ENCODE measurements around the gene VAMP1.

Gene VAMP1

GRCh38 chr12:6444704-6445688 is 25.5 kb downstream of the VAMP1 start, which contains the start of gene CD27:
Gene CD27 (plus strand): TSS chr12:6444955. CDS start chr12:6445096, 141 bp downstream.
- Histone ChIP-seq H3K4me3 (ENCODE audit: low read length) (no peak within 1 kb of the TSS), H3K9ac (ENCODE audit: low read length) (no peak within 1 kb of the TSS), H3K36me3 (ENCODE audit: control insufficient read depth, insufficient read depth, low read length, severe bottlenecking) (peaks cover 3% of the 10 kb centered on the region), H3K9me3 (ENCODE audit: control insufficient read depth, low read length) (no peaks in the 10 kb centered on the region), H3K4me1 (ENCODE audit: control insufficient read depth, insufficient read depth, low read length) (peaks cover 3% of the 10 kb centered on the region), H3K27me3 (replicated peaks; ENCODE audit: control insufficient read depth, insufficient read depth, low read length) (no peaks in the 10 kb centered on the region)
- no peak for DNase-seq (ENCODE audit: low read depth)

DNA sequence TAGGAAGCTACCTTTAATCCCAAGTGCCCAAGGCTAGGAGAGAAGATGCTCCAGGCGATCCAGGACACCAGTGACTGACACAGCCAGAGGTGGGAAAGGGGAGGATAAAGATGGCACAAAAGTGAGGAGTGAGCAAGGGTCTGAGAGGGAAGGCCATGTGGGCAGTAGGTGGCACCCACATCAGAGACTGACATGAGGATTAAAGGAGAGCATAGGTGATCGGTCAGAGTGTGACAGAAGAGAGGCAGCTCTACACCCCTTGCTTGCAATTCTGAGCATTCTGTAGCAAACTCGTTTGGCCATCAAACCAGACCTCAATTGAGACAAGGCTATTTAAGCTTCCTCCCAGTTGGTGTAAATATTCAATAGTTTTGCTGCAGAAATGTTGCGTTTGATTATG is 26.4 kb downstream of the VAMP1 start:
- H3K4me3 ChIP-seq (ENCODE audit: low read length) = no peak overlapping the region
- H3K9me3 ChIP-seq (ENCODE audit: control insufficient read depth, low read length) = no peaks in the 10 kb centered on the region
- no peak overlapping the region for H3K9ac ChIP-seq (ENCODE audit: low read length)
- H3K4me1 ChIP-seq (ENCODE audit: control insufficient read depth, insufficient read depth, low read length) = no peaks in the 10 kb centered on the region
- DNase-seq (ENCODE audit: low read depth) = no peak
- peaks cover 3% of the 10 kb centered on the region for H3K36me3 ChIP-seq (ENCODE audit: control insufficient read depth, insufficient read depth, low read length, severe bottlenecking)
- no peaks in the 10 kb centered on the region for H3K27me3 ChIP-seq (replicated peaks; ENCODE audit: control insufficient read depth, insufficient read depth, low read length)

GRCh38 chr12:6443361-6443983 is 27.0 kb downstream of the VAMP1 start:
- Histone ChIP-seq H3K9ac (ENCODE audit: low read length) (no peak overlapping the region), H3K36me3 (ENCODE audit: control insufficient read depth, insufficient read depth, low read length, severe bottlenecking) (peaks cover 3% of the 10 kb centered on the region), H3K27me3 (replicated peaks; ENCODE audit: control insufficient read depth, insufficient read depth, low read length) (no peaks in the 10 kb centered on the region), H3K9me3 (ENCODE audit: control insufficient read depth, low read length) (no peaks in the 10 kb centered on the region), H3K4me1 (ENCODE audit: control insufficient read depth, insufficient read depth, low read length) (no peaks in the 10 kb centered on the region), H3K4me3 (ENCODE audit: low read length) (no peak overlapping the region)
- DNase-seq (ENCODE audit: low read depth) = no peak

DNA sequence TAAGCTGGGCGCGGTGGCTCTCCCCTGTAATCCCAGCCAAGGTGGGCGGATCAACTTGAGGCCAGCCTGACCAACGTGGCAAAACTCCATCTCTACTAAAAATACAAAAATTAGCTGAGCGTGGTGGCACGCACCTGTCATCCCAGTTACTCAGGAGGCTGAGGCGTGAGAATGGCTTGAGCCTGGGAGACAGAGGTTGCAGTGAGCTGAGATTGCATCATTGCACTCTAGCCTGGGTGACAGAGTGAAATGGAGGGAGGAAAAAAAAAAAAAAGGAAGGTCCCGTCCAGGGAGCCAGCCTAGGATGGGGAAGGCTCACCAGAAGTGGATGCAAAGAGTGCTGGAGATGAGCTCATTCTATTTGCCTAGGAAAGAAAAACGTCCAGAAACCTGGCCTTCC is 27.6 kb downstream of the VAMP1 start:
- Histone ChIP-seq H3K4me1 (ENCODE audit: control insufficient read depth, insufficient read depth, low read length) (no peaks in the 10 kb centered on the region), H3K27me3 (replicated peaks; ENCODE audit: control insufficient read depth, insufficient read depth, low read length) (no peaks in the 10 kb centered on the region), H3K4me3 (ENCODE audit: low read length) (no peak overlapping the region), H3K9me3 (ENCODE audit: control insufficient read depth, low read length) (no peaks in the 10 kb centered on the region), H3K36me3 (ENCODE audit: control insufficient read depth, insufficient read depth, low read length, severe bottlenecking) (peaks cover 3% of the 10 kb centered on the region), H3K9ac (ENCODE audit: low read length) (no peak overlapping the region)
- DNase-seq (ENCODE audit: low read depth) = no peak

DNA sequence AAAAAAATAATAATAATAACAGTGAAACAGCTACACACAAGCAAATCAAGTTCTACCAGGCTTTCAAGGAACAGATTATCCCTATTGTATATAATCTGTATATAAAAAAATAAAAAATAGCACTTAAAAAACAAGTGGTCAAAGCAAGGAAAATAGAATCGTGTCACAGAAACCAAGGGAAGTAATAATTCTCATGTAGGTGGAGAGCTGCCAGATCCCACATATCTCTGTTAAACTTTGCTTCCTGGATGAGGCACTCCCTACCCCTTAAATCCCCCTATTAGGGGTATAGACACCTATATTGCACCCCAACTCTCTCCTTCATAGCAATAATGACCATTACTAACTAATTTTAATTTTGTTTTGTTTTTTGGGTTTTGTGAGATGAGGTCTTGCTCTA is 30.1 kb downstream of the VAMP1 start:
- no peak for DNase-seq (ENCODE audit: low read depth)
- no peaks in the 10 kb centered on the region for H3K9me3 ChIP-seq (ENCODE audit: control insufficient read depth, low read length)
- H3K27me3 ChIP-seq (replicated peaks; ENCODE audit: control insufficient read depth, insufficient read depth, low read length) = no peaks in the 10 kb centered on the region
- H3K4me1 ChIP-seq (ENCODE audit: control insufficient read depth, insufficient read depth, low read length) = no peaks in the 10 kb centered on the region
- H3K4me3 ChIP-seq (ENCODE audit: low read length) = no peak overlapping the region
- no peak overlapping the region for H3K9ac ChIP-seq (ENCODE audit: low read length)
- H3K36me3 ChIP-seq (ENCODE audit: control insufficient read depth, insufficient read depth, low read length, severe bottlenecking) = peaks cover 2% of the 10 kb centered on the region

DNA sequence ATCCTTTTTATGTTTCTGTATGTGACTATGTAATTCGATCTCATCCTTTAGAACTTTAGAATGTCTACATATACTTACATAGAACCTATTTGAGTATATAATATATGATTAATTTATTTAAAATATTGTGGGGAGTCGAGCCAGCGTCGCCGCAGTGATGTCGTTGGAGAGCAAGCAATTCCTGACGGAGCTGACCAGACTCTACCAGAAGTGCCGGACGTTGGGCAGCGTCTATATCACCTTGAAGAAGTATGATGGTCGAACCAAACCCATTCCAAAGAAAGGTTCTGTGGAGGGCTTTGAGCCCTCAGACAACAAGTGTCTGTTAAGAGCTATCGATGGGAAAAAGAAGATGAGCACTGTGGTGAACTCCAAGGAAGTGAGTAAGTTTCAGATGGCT is 32.1 kb downstream of the VAMP1 start:
- DNase-seq (ENCODE audit: low read depth) = no peak
- H3K36me3 ChIP-seq (ENCODE audit: control insufficient read depth, insufficient read depth, low read length, severe bottlenecking) = no peaks in the 10 kb centered on the region
- H3K9me3 ChIP-seq (ENCODE audit: control insufficient read depth, low read length) = no peaks in the 10 kb centered on the region
- H3K4me1 ChIP-seq (ENCODE audit: control insufficient read depth, insufficient read depth, low read length) = no peaks in the 10 kb centered on the region
- H3K9ac ChIP-seq (ENCODE audit: low read length) = no peak overlapping the region
- no peak overlapping the region for H3K4me3 ChIP-seq (ENCODE audit: low read length)
- H3K27me3 ChIP-seq (replicated peaks; ENCODE audit: control insufficient read depth, insufficient read depth, low read length) = no peaks in the 10 kb centered on the region

- H3K9me3 ChIP-seq (ENCODE audit: control insufficient read depth, low read length) = no peaks in the 10 kb centered on the region
- no peak overlapping the region for H3K4me3 ChIP-seq (ENCODE audit: low read length)
- H3K9ac ChIP-seq (ENCODE audit: low read length) = no peak overlapping the region
- no peaks in the 10 kb centered on the region for H3K27me3 ChIP-seq (replicated peaks; ENCODE audit: control insufficient read depth, insufficient read depth, low read length)
- H3K4me1 ChIP-seq (ENCODE audit: control insufficient read depth, insufficient read depth, low read length) = no peaks in the 10 kb centered on the region
- no peak for DNase-seq (ENCODE audit: low read depth)
- H3K36me3 ChIP-seq (ENCODE audit: control insufficient read depth, insufficient read depth, low read length, severe bottlenecking) = no peaks in the 10 kb centered on the region
Observed at GRCh38 chr12:6437586-6437985, 32.9 kb downstream of the VAMP1 start.

- no peak for DNase-seq (ENCODE audit: low read depth)
- Histone ChIP-seq H3K4me3 (ENCODE audit: low read length) (no peak overlapping the region), H3K4me1 (ENCODE audit: control insufficient read depth, insufficient read depth, low read length) (peaks cover 6% of the 10 kb centered on the region)
Observed at GRCh38 chr12:6435961-6436715, 34.3 kb downstream of the VAMP1 start.

GRCh38 chr12:6434205-6435140 is 36.0 kb downstream of the VAMP1 start:
- no peak overlapping the region for H3K4me3 ChIP-seq (ENCODE audit: low read length)
- no peak for DNase-seq (ENCODE audit: low read depth)
- H3K27me3 ChIP-seq (replicated peaks; ENCODE audit: control insufficient read depth, insufficient read depth, low read length) = no peaks in the 10 kb centered on the region
- H3K9ac ChIP-seq (ENCODE audit: low read length) = no peak overlapping the region
- H3K4me1 ChIP-seq (ENCODE audit: control insufficient read depth, insufficient read depth, low read length) = peaks cover 19% of the 10 kb centered on the region
- no peaks in the 10 kb centered on the region for H3K36me3 ChIP-seq (ENCODE audit: control insufficient read depth, insufficient read depth, low read length, severe bottlenecking)
- no peaks in the 10 kb centered on the region for H3K9me3 ChIP-seq (ENCODE audit: control insufficient read depth, low read length)

More at GRCh38 chr12:6435961-6436715, 34.3 kb downstream of the VAMP1 start:
- H3K27me3 ChIP-seq (replicated peaks; ENCODE audit: control insufficient read depth, insufficient read depth, low read length) = no peaks in the 10 kb centered on the region
- no peaks in the 10 kb centered on the region for H3K9me3 ChIP-seq (ENCODE audit: control insufficient read depth, low read length)
- no peak overlapping the region for H3K9ac ChIP-seq (ENCODE audit: low read length)
- H3K36me3 ChIP-seq (ENCODE audit: control insufficient read depth, insufficient read depth, low read length, severe bottlenecking) = no peaks in the 10 kb centered on the region

DNA sequence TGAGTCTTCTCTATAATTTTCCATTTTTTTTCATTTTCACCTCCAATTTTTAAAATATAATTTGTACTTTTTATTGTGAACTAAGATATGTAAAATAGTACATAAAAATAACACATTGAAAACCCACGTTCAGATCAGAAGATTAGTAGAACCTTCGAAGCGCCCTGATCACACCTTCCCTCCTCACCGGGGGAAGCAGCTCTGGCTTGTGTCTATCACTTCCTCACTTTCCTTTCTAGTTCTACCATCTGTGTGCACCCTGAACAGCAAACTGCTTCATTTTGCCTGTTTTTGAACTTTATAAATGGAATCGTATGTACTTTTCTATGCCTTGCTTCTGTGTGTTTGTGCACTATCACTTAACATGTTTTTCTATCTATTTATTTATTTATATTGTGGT is 37.5 kb downstream of the VAMP1 start:
- no peak overlapping the region for H3K4me3 ChIP-seq (ENCODE audit: low read length)
- no peak for DNase-seq (ENCODE audit: low read depth)
- no peaks in the 10 kb centered on the region for H3K27me3 ChIP-seq (replicated peaks; ENCODE audit: control insufficient read depth, insufficient read depth, low read length)

More for the DNA sequence above, 37.5 kb downstream of the VAMP1 start:
- Histone ChIP-seq H3K4me1 (ENCODE audit: control insufficient read depth, insufficient read depth, low read length) (peaks cover 19% of the 10 kb centered on the region), H3K9ac (ENCODE audit: low read length) (no peak overlapping the region), H3K36me3 (ENCODE audit: control insufficient read depth, insufficient read depth, low read length, severe bottlenecking) (no peaks in the 10 kb centered on the region), H3K9me3 (ENCODE audit: control insufficient read depth, low read length) (no peaks in the 10 kb centered on the region)

Data from adipocyte (in vitro differentiated cells).